CD4-positive, alpha-beta memory T cell (primary cell): ENCODE results near the gene DDX4. TPM values are rescaled to one million over a fixed set of nuclear protein-coding genes. Genes with fewer than 3 reads are reported as not detected.
A peak's percentile ranks its signal among the peaks of the same experiment; 100 is the strongest.

Experiments used
- CTCF ChIA-PET: fragments of 350-600 bp; sonication (Branson Sonifier 250); formaldehyde crosslinking; loops from one replicate; lab custom pipeline; 2021; ENCODE audit warnings: inconsistent platforms; ENCODE audit not compliant: partially characterized antibody; lab: Charles Lee
- POLR2A ChIA-PET: fragments of 350-600 bp; sonication (Branson Sonifier 250); formaldehyde crosslinking; loops from one replicate; lab custom pipeline; 2021; ENCODE audit not compliant: partially characterized antibody; lab: Charles Lee
- DNase-seq, 5 donors: peaks; one replicate each; pipeline versions ENCODE4 v3.0.0 to v3.0.0-alpha.2; 2020 to 2022; ENCODE audit warnings: mixed read lengths in 1 of 5
- H3K27ac ChIP-seq: one replicate; pipeline ENCODE4 v1.7.0; 2013; ENCODE audit warnings: low read depth, low read length
- H3K27me3 ChIP-seq: 2 replicates; pipeline ENCODE4 v1.7.0; 2013; ENCODE audit warnings: mild to moderate bottlenecking, low read length, moderate library complexity; ENCODE audit not compliant: insufficient read depth
- H3K36me3 ChIP-seq: 2 replicates; pipeline ENCODE4 v1.7.0; 2013; ENCODE audit warnings: mild to moderate bottlenecking, low read length, moderate library complexity; ENCODE audit not compliant: insufficient read depth
- H3K4me1 ChIP-seq: 2 replicates; pipeline ENCODE4 v1.7.0; 2013; ENCODE audit warnings: mild to moderate bottlenecking, low read length, moderate library complexity; ENCODE audit not compliant: insufficient read depth
- H3K4me3 ChIP-seq, 2 donors: one replicate each; pipeline ENCODE4 v1.7.0; 2013; ENCODE audit warnings: low read length in 2 of 2, mild to moderate bottlenecking in 1 of 2
- H3K9me3 ChIP-seq, 2 donors: one replicate each; pipeline ENCODE4 v1.7.0; 2013; ENCODE audit warnings: low read length in 2 of 2, control low read depth in 1 of 2; ENCODE audit not compliant: control insufficient read depth in 1 of 2
- H3K27ac Mint-ChIP-seq, 7 donors: one replicate each; pipeline ENCODE4 v1.8.0; 2020 to 2021; ENCODE audit warnings: mixed read lengths in 7 of 7, mild to moderate bottlenecking in 6 of 7, inconsistent platforms in 3 of 7, moderate library complexity in 3 of 7
- H3K27me3 Mint-ChIP-seq, 2 donors: one replicate each; pipeline ENCODE4 v1.8.0; 2020 to 2021; ENCODE audit warnings: mixed read lengths in 2 of 2
- H3K36me3 Mint-ChIP-seq, 2 donors: one replicate each; pipeline ENCODE4 v1.8.0; 2020 to 2021; ENCODE audit warnings: mixed read lengths in 2 of 2, inconsistent platforms in 1 of 2, mild to moderate bottlenecking in 1 of 2
- H3K4me1 Mint-ChIP-seq, 4 donors: one replicate each; pipeline ENCODE4 v1.8.0; 2020 to 2021; ENCODE audit warnings: mixed read lengths in 4 of 4, mild to moderate bottlenecking in 1 of 4
- H3K4me3 Mint-ChIP-seq, 8 donors: one replicate each; pipeline ENCODE4 v1.8.0; 2020 to 2021; ENCODE audit warnings: mixed read lengths in 8 of 8, mild to moderate bottlenecking in 7 of 8, moderate library complexity in 6 of 8, inconsistent platforms in 3 of 8
- H3K9me3 Mint-ChIP-seq, 8 donors: one replicate each; pipeline ENCODE4 v1.8.0; 2020 to 2021; ENCODE audit warnings: mixed read lengths in 8 of 8, mild to moderate bottlenecking in 5 of 8, inconsistent platforms in 3 of 8, moderate library complexity in 1 of 8
- intact Hi-C: fragments of 100-400 bp; cut with micrococcal nuclease; formaldehyde crosslinking; loops from one replicate; pipeline ENCODE4 v1.15.1; 2023
- polyA plus RNA-seq, 2 donors: library from polyadenylated mRNA; unstranded; fragments of 300-500 nt; fragmentation: Illumina TruSeq; gene quantifications; one replicate each; pipeline ENCODE4 v1.2.3, GENCODE V29; 2021
- total RNA-seq, 2 experiments: library from RNA; stranded (reverse); gene quantifications; one replicate each; pipeline ENCODE4 v1.2.3, GENCODE V29; 2021

DDX4 gene
- total and polyA plus RNA-seq, 4 experiments from 2014 or later: not detected

DNA sequence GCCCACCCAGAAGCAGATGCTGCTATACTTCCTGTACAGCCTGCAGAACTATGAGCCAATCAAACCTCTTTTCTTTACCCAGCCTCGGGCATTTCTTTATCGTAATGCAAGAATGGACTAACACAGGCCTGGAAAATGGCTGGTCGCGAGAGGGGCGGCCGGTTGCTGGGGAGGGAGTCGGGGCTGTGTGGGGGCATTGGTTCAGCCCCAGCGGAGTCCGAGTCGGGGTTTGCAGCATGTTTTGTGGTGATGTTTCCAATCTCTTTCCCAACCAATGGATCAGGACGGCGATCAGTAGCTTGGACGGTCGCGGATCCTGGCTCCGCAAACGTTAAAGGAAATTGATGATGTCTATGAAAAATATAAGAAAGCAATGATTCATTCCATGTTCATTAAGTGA lies 94.6 kb downstream of the DDX4 start:
- Histone ChIP-seq H3K4me1 (no peaks in the 10 kb centered on the region), H3K27me3 (no peaks in the 10 kb centered on the region), H3K36me3 (no peaks in the 10 kb centered on the region), H3K27ac (no peak overlapping the region), H3K4me3 (no peak overlapping the region), H3K9me3 (no peaks in the 10 kb centered on the region)
- DNase-seq: no peak
- intact Hi-C loops: no loop called here
- peaks cover 0 to 8% (median 2%) of the 10 kb centered on the region in 8 donors for H3K9me3 Mint-ChIP-seq
- CTCF ChIA-PET: no interaction called here
- POLR2A ChIA-PET: no interaction called here
- no peak overlapping the region for H3K27ac Mint-ChIP-seq
- no peak overlapping the region for H3K4me3 Mint-ChIP-seq
- H3K27me3 Mint-ChIP-seq: peaks cover under 1% of the 10 kb centered on the region in 2 donors
- H3K36me3 Mint-ChIP-seq: no peaks in the 10 kb centered on the region
- H3K4me1 Mint-ChIP-seq: no peaks in the 10 kb centered on the region

DNA sequence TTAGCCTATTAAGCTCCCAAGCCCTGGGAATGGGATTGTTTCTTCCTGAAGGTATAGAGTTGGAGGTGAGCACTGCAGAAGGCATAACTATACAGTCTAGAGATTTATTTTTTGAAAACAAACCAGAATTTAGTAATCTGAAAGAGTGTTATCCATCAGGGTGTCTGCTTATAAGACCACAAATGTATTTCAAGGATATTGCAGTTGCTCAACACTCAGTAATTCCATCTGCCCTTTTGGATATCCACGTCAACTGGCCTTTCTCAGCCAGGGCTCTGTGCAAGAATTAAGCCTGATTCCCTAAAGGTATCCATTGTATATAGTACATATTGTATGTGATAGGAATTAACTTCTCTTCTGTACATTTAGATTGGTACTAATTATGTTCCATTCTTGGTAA lies 98.3 kb downstream of the DDX4 start:
- POLR2A ChIA-PET: no interaction called here

DNA sequence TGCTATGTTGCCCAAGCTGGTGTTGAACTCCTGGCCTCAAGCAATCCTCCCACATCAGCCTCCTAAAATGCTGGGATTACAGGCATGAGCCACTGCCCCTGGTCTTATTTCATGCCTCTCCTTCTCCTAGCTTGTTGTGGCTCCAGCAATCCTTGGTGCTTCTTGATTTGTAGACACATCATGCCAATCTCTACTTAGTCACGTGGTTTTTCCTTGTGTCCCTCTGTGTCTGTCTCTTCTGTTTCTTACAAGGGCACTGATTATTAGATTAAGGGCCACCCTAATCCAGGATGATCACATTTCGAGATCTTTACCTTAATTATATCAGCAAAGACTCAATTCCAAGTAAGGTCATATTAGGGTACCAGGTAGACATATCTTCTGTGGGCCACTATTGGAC lies 104.1 kb downstream of the DDX4 start:
- no peak for DNase-seq
- no peaks in the 10 kb centered on the region for H3K4me1 ChIP-seq
- no peaks in the 10 kb centered on the region for H3K36me3 Mint-ChIP-seq
- H3K9me3 Mint-ChIP-seq: peaks cover 2 to 8% (median 5%) of the 10 kb centered on the region in 8 donors
- POLR2A ChIA-PET: no interaction called here
- no peak overlapping the region for H3K4me3 ChIP-seq
- no peaks in the 10 kb centered on the region for H3K9me3 ChIP-seq
- CTCF ChIA-PET: no interaction called here
- no peak overlapping the region for H3K27ac Mint-ChIP-seq
- no peaks in the 10 kb centered on the region for H3K27me3 ChIP-seq
- no peak overlapping the region for H3K4me3 Mint-ChIP-seq
- H3K36me3 ChIP-seq: no peaks in the 10 kb centered on the region
- no peaks in the 10 kb centered on the region for H3K4me1 Mint-ChIP-seq
- intact Hi-C loops: no loop called here
- H3K27ac ChIP-seq: no peak overlapping the region
- no peaks in the 10 kb centered on the region for H3K27me3 Mint-ChIP-seq

More for the DNA sequence above, 98.3 kb downstream of the DDX4 start:
- no peak overlapping the region for H3K27ac Mint-ChIP-seq
- CTCF ChIA-PET: no interaction called here
- H3K9me3 Mint-ChIP-seq: peaks cover 0 to 8% (median 2%) of the 10 kb centered on the region in 8 donors
- no peaks in the 10 kb centered on the region for H3K36me3 ChIP-seq
- no peak overlapping the region for H3K4me3 ChIP-seq
- no peak overlapping the region for H3K4me3 Mint-ChIP-seq
- no peaks in the 10 kb centered on the region for H3K4me1 ChIP-seq
- H3K27me3 ChIP-seq: no peaks in the 10 kb centered on the region
- no peaks in the 10 kb centered on the region for H3K36me3 Mint-ChIP-seq
- intact Hi-C loops: no loop called here
- no peaks in the 10 kb centered on the region for H3K4me1 Mint-ChIP-seq
- no peak overlapping the region for H3K27ac ChIP-seq
- no peaks in the 10 kb centered on the region for H3K27me3 Mint-ChIP-seq
- H3K9me3 ChIP-seq: no peaks in the 10 kb centered on the region
- no peak for DNase-seq

DNA sequence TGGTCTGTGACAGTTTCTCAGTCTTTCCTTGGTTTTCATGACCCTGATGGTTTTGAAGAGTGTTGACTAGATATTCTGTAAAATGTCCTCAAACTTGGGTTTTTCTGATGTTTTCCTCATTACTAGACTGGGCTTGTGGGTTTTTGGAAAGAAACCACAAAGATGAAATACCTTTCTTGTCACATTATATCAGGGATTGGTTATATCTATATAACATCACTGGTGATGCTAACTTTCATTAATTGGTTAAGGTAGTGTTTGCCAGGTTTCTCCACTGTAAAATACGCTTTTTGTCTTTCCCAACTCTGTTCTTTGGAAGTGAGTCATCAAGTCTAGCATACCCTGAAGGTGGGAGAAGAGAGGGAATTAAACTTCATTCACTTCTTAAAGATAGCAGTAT lies 110.0 kb downstream of the DDX4 start:
- peaks cover 6 to 17% of the 10 kb centered on the region in 2 donors for H3K27me3 Mint-ChIP-seq
- H3K9me3 Mint-ChIP-seq: peaks cover 2 to 8% (median 5%) of the 10 kb centered on the region in 8 donors
- H3K4me3 Mint-ChIP-seq: no peak overlapping the region
- Histone ChIP-seq H3K27me3 (no peaks in the 10 kb centered on the region), H3K4me3 (no peak overlapping the region), H3K4me1 (no peaks in the 10 kb centered on the region), H3K36me3 (no peaks in the 10 kb centered on the region), H3K27ac (no peak overlapping the region), H3K9me3 (no peaks in the 10 kb centered on the region)
- H3K4me1 Mint-ChIP-seq: peaks cover 0 to 2% (median under 1%) of the 10 kb centered on the region in 4 donors
- intact Hi-C loops: no loop called here
- H3K27ac Mint-ChIP-seq: no peak overlapping the region
- ChIA-PET POLR2A (no interaction called here), CTCF (no interaction called here)
- H3K36me3 Mint-ChIP-seq: no peaks in the 10 kb centered on the region
- no peak for DNase-seq

DNA sequence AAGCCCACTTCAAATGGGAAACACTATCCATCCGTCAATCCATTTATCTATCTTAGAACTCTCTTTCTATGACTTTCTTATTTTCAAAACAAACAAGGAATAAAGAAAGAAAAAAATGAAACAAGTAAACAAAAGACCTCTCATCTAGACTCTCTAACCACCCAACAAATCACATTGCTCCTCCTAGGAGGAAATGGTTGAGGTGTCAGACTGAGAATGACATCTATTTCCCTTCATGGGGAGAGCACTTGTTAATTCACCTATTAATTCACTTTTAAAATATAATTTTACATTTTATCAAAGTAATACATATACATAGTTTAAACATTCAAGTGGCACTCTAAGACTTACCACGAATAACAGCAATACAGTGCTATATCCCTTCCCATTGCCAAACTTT lies 110.9 kb downstream of the DDX4 start:
- no peak overlapping the region for H3K27ac ChIP-seq
- H3K4me1 Mint-ChIP-seq: peaks cover 0 to 5% (median 2%) of the 10 kb centered on the region in 4 donors
- no peaks in the 10 kb centered on the region for H3K36me3 Mint-ChIP-seq
- CTCF ChIA-PET: no interaction called here
- DNase-seq: no peak
- H3K9me3 Mint-ChIP-seq: peaks cover 0 to 8% (median 5%) of the 10 kb centered on the region in 8 donors
- intact Hi-C loops: no loop called here
- H3K27me3 ChIP-seq: no peaks in the 10 kb centered on the region
- H3K4me3 Mint-ChIP-seq: no peak overlapping the region
- H3K27ac Mint-ChIP-seq: no peak overlapping the region
- H3K4me1 ChIP-seq: no peaks in the 10 kb centered on the region
- H3K36me3 ChIP-seq: no peaks in the 10 kb centered on the region
- H3K27me3 Mint-ChIP-seq: peaks cover 6 to 17% of the 10 kb centered on the region in 2 donors
- no peak overlapping the region for H3K4me3 ChIP-seq
- H3K9me3 ChIP-seq: no peaks in the 10 kb centered on the region
- POLR2A ChIA-PET: no interaction called here

DNA sequence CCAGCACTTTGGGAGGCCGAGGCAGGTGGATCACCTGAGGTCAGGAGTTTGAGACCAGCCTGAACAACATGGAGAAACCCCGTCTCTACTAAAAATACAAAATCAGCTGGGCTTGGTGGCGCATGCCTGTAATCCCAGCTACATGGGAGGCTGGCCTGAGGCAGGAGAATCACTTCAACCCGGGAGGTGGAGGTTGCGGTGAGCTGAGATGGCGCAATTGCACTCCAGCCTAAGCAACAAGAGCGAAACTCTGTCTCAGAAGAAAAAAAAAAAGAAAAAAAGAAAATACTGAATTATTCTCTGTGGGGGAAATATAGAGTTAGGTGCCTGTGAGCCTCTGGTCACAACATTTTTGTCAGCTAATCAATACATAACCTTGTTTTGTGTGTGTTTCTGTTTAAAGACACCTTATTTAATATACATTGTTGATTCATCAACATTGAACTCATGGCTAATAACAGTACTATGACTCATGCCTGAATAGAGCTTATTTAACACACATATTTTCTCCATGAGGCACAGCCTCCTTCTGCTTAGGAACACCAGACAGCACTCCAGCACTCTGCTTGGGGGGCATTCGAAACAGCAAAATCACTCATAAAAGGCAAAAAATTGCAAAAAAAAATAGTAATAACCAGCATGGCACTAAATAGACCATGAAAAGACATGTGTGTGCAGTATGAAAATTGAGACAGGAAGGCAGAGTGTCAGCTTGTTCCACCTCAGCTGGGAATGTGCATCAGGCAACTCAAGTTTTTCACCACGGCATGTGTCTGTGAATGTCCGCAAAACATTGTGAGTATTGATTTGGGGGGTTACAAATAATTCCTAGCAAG lies 113.2 kb downstream of the DDX4 start, which contains the start of gene IL31RA:
Gene IL31RA (plus strand): TSS at position 519 of the 836 bp plus-strand sequence. CDS start 214 bp downstream, at position 733.
- Mint-ChIP-seq H3K27me3 (peaks cover 6 to 17% of the 10 kb centered on the region in 2 donors), H3K4me1 (peaks cover 10 to 18% (median 11%) of the 10 kb centered on the region in 4 donors), H3K9me3 (peaks cover 0 to 2% (median 0%) of the 10 kb centered on the region in 8 donors), H3K4me3 (peak within 1 kb of the TSS in 1 of 8 donors; percentile 49), H3K27ac (no peak within 1 kb of the TSS), H3K36me3 (no peaks in the 10 kb centered on the region)
- H3K27me3 ChIP-seq: no peaks in the 10 kb centered on the region
- peaks cover 9% of the 10 kb centered on the region for H3K4me1 ChIP-seq
- ChIA-PET CTCF (no interaction called here), POLR2A (no interaction called here)
- no peak for DNase-seq
- H3K36me3 ChIP-seq: no peaks in the 10 kb centered on the region
- H3K9me3 ChIP-seq: no peaks in the 10 kb centered on the region
- intact Hi-C loops: no loop called here
- no peak within 1 kb of the TSS for H3K27ac ChIP-seq
- no peak within 1 kb of the TSS for H3K4me3 ChIP-seq

DNA sequence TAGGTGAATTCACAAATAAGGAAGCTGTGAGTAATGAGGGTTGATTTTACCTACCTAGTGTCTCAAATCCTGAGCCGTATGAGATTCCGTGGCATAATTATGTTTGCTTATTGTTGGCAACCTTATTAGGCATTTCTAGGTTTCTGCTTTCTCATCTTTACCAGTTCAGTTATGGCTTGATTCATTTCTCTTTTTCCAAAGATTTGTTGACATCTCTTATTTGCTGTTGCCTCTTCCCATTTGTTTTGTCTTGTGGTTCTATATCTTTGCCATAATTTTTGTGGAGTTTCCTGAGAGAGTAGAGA lies 113.8 kb downstream of the DDX4 start:
- Histone ChIP-seq H3K4me1 (peaks cover 14% of the 10 kb centered on the region), H3K9me3 (no peaks in the 10 kb centered on the region), H3K4me3 (no peak overlapping the region), H3K27ac (no peak overlapping the region), H3K27me3 (no peaks in the 10 kb centered on the region), H3K36me3 (no peaks in the 10 kb centered on the region)
- Mint-ChIP-seq H3K27ac (no peak overlapping the region), H3K27me3 (peaks cover 6 to 17% of the 10 kb centered on the region in 2 donors), H3K9me3 (peaks cover 0 to 2% (median 0%) of the 10 kb centered on the region in 8 donors), H3K4me3 (peak overlapping the region in 1 of 8 donors; percentile 49), H3K4me1 (peaks cover 15 to 24% (median 16%) of the 10 kb centered on the region in 4 donors), H3K36me3 (no peaks in the 10 kb centered on the region)
- intact Hi-C loops: no loop called here
- POLR2A ChIA-PET: no interaction called here
- DNase-seq: no peak
- CTCF ChIA-PET: no interaction called here
